Fibroblast of upper back skin (primary cell): ENCODE results near the gene YAP1.
"Not testable (repeated sequence)": the region's sequence is repeated elsewhere in the genome, so short reads cannot be mapped to it uniquely, and the experiment has no call there.

Experiments used
- DNase-seq: peaks from one replicate; pipeline ENCODE4 v3.0.0-alpha.2; 2013

The YAP1 gene

GRCh38 chr11:102244681-102245409 is 134.6 kb downstream of the YAP1 start:
- peak; percentile 81 for DNase-seq

GRCh38 chr11:102251423-102251822 is 141.2 kb downstream of the YAP1 start:
- no peak for DNase-seq

- no peak for DNase-seq
Measured at GRCh38 chr11:102252339-102252891, 142.2 kb downstream of the YAP1 start.

GRCh38 chr11:102253020-102253715 is 142.9 kb downstream of the YAP1 start:
- DNase-seq, result no peak

- no peak for DNase-seq
Measured at GRCh38 chr11:102254047-102254446, 143.8 kb downstream of the YAP1 start.

GRCh38 chr11:102256251-102256650 is 146.0 kb downstream of the YAP1 start:
- DNase-seq, result peak; percentile 74

- DNase-seq, result peak; percentile 30
Measured at GRCh38 chr11:102260241-102260640, 150.0 kb downstream of the YAP1 start.

GRCh38 chr11:102263379-102264003 is 153.2 kb downstream of the YAP1 start:
- no peak for DNase-seq

GRCh38 chr11:102264704-102265103 is 154.5 kb downstream of the YAP1 start:
- not testable (repeated sequence) for DNase-seq

GRCh38 chr11:102266099-102266498 is 155.9 kb downstream of the YAP1 start:
- peak; percentile 61 for DNase-seq

- peak; percentile 75 for DNase-seq
Measured at GRCh38 chr11:102267609-102268008, 157.4 kb downstream of the YAP1 start.

GRCh38 chr11:102268083-102268984 is 158.1 kb downstream of the YAP1 start:
- DNase-seq, result peak; percentile 62

- DNase-seq, result no peak
Measured at GRCh38 chr11:102268985-102269470, 158.8 kb downstream of the YAP1 start.

- DNase-seq, result peak; percentile 65
Measured at GRCh38 chr11:102269927-102270326, 159.7 kb downstream of the YAP1 start.

- DNase-seq, result no peak
Measured at GRCh38 chr11:102272047-102272824, 162.0 kb downstream of the YAP1 start.

GRCh38 chr11:102274628-102275027 is 164.4 kb downstream of the YAP1 start:
- DNase-seq, result no peak

- peak; percentile 43 for DNase-seq
Measured at GRCh38 chr11:102276362-102276761, 166.1 kb downstream of the YAP1 start.

GRCh38 chr11:102276783-102277182 is 166.5 kb downstream of the YAP1 start:
- DNase-seq, result peak; percentile 68

GRCh38 chr11:102279641-102280170 is 169.5 kb downstream of the YAP1 start:
- DNase-seq, result peak; percentile 80

- DNase-seq, result no peak
Measured at GRCh38 chr11:102280245-102280833, 170.1 kb downstream of the YAP1 start.
